WTC11 (cell line): ENCODE measurements around the gene PRKN. TPM values are rescaled to one million over a fixed set of nuclear protein-coding genes. Genes with fewer than 3 reads are reported as not detected.

ENCODE experiments used
- ATAC-seq: fragments of 200-7000 bp; cut with Tn5 transposase; 2 replicates; pipeline ENCODE4 v1.10.0; 2021; ENCODE audit warnings: mild to moderate bottlenecking, moderate library complexity
- CTCF ChIA-PET: fragments of 300-600 bp; sonication (Branson Sonifier 250); formaldehyde crosslinking; loops from one replicate; lab custom pipeline; 2021; ENCODE audit warnings: antibody characterized with exemption; lab: Charles Lee
- POLR2A ChIA-PET: fragments of 350-600 bp; sonication (Branson Sonifier 250); formaldehyde crosslinking; loops from one replicate; lab custom pipeline; 2021; ENCODE audit warnings: antibody characterized with exemption; lab: Charles Lee
- DNase-seq: peaks from one replicate; pipeline ENCODE4 v3.0.0; 2021; ENCODE audit warnings: low spot score
- H3K27ac Mint-ChIP-seq: 2 replicates; pipeline ENCODE4 v1.8.0; 2021; ENCODE audit warnings: mixed read lengths
- H3K27me3 Mint-ChIP-seq: 2 replicates; pipeline ENCODE4 v1.8.0; 2021; ENCODE audit warnings: low read depth, mild to moderate bottlenecking, moderate library complexity, mixed read lengths
- H3K36me3 Mint-ChIP-seq: 2 replicates; pipeline ENCODE4 v1.8.0; 2021; ENCODE audit warnings: mixed read lengths
- H3K4me1 Mint-ChIP-seq: 2 replicates; pipeline ENCODE4 v1.8.0; 2022; ENCODE audit warnings: mixed read lengths
- H3K4me3 Mint-ChIP-seq: 2 replicates; pipeline ENCODE4 v1.8.0; 2021; ENCODE audit warnings: mild to moderate bottlenecking, moderate library complexity, mixed read lengths
- H3K9me3 Mint-ChIP-seq: 2 replicates; pipeline ENCODE4 v1.8.0; 2021; ENCODE audit warnings: mixed read lengths
- AFF4 ChIP-seq: sonication (generic); formaldehyde crosslinking; IDR thresholded peaks from 2 replicates; pipeline ENCODE4 v1.8.1; 2023; ENCODE audit warnings: mild to moderate bottlenecking, missing genetic modification reagents, borderline replicate concordance
- CDX4 ChIP-seq: fragments of 250-450 bp; sonication (Bioruptor Pico); IDR thresholded peaks from 2 replicates; pipeline ENCODE4 v1.9.0; 2021; ENCODE audit warnings: moderate library complexity, mild to moderate bottlenecking, inconsistent platforms, borderline replicate concordance
- E2F1 ChIP-seq: sonication (generic); formaldehyde crosslinking; IDR thresholded peaks from 2 replicates; pipeline ENCODE4 v1.8.0; 2022; ENCODE audit warnings: mild to moderate bottlenecking, missing genetic modification reagents
- E2F5 ChIP-seq: sonication (generic); formaldehyde crosslinking; IDR thresholded peaks from 2 replicates; pipeline ENCODE4 v1.8.1; 2022; ENCODE audit warnings: mild to moderate bottlenecking, moderate library complexity, missing genetic modification reagents
- EMX1 ChIP-seq: fragments of 250-450 bp; sonication (Bioruptor Pico); IDR thresholded peaks from 2 replicates; pipeline ENCODE4 v1.8.0; 2021; ENCODE audit warnings: mild to moderate bottlenecking
- FOXJ3 ChIP-seq: sonication (generic); formaldehyde crosslinking; IDR thresholded peaks from 2 replicates; pipeline ENCODE4 v1.9.0; 2021; ENCODE audit warnings: missing genetic modification reagents, mild to moderate bottlenecking, borderline replicate concordance
- FOXP4 ChIP-seq: sonication (generic); formaldehyde crosslinking; IDR thresholded peaks from 2 replicates; pipeline ENCODE4 v1.8.0; 2022; ENCODE audit warnings: mild to moderate bottlenecking, missing genetic modification reagents
- GABPB1 ChIP-seq: sonication (generic); formaldehyde crosslinking; IDR thresholded peaks from 2 replicates; pipeline ENCODE4 v1.8.1; 2023; ENCODE audit warnings: mild to moderate bottlenecking, missing genetic modification reagents
- GTF2I ChIP-seq: fragments of 250-450 bp; sonication (Bioruptor Pico); conservative IDR thresholded peaks from 2 replicates; pipeline ENCODE4 v1.4.0; 2021; ENCODE audit warnings: mild to moderate bottlenecking
- HMGA2 ChIP-seq: fragments of 250-450 bp; sonication (Bioruptor Pico); IDR thresholded peaks from 2 replicates; pipeline ENCODE4 v1.4.0; 2021; ENCODE audit warnings: mild to moderate bottlenecking, moderate library complexity
- MYBL2 ChIP-seq: sonication (generic); formaldehyde crosslinking; IDR thresholded peaks from 2 replicates; pipeline ENCODE4 v1.8.1; 2023; ENCODE audit warnings: mild to moderate bottlenecking, moderate library complexity, missing genetic modification reagents
- NFATC4 ChIP-seq: fragments of 250-450 bp; sonication (Bioruptor Pico); IDR thresholded peaks from 2 replicates; pipeline ENCODE4 v1.9.0; 2021; ENCODE audit warnings: mild to moderate bottlenecking
- SMAD4 ChIP-seq: sonication (generic); formaldehyde crosslinking; IDR thresholded peaks from 2 replicates; pipeline ENCODE4 v1.8.0; 2022; ENCODE audit warnings: mild to moderate bottlenecking, missing genetic modification reagents
- USF2 ChIP-seq: sonication (generic); formaldehyde crosslinking; IDR thresholded peaks from 2 replicates; pipeline ENCODE4 v1.8.1; 2023; ENCODE audit warnings: mild to moderate bottlenecking, missing genetic modification reagents, moderate library complexity
- ZNF232 ChIP-seq: sonication (generic); formaldehyde crosslinking; IDR thresholded peaks from 2 replicates; pipeline ENCODE4 v1.8.0; 2022; ENCODE audit warnings: mild to moderate bottlenecking, missing genetic modification reagents
- ZNF425 ChIP-seq: fragments of 250-450 bp; sonication (Bioruptor Pico); conservative IDR thresholded peaks from 2 replicates; pipeline ENCODE4 v1.9.0; 2021; ENCODE audit warnings: mild to moderate bottlenecking
- ZNF532 ChIP-seq: fragments of 250-450 bp; sonication (Bioruptor Pico); IDR thresholded peaks from 2 replicates; pipeline ENCODE4 v1.9.0; 2021; ENCODE audit warnings: mild to moderate bottlenecking, borderline replicate concordance
- total RNA-seq: library from RNA; stranded (reverse); gene quantifications from 3 replicates; pipeline ENCODE4 v1.2.3, GENCODE V29; 2021

Gene PRKN
- total RNA-seq, 1 experiment from 2014 or later = 0.59 TPM

GRCh38 chr6:162234631-162235030 lies 492.9 kb downstream of the PRKN start:
- ATAC-seq (no peak), DNase-seq (no peak)
- TF ChIP-seq HMGA2 (CRISPR knock-in tag) = no peak
- TF ChIP-seq ZNF532 (CRISPR knock-in tag) = no peak
- TF ChIP-seq SMAD4 (CRISPR knock-in tag) = no peak
- no peak for TF ChIP-seq E2F5 (CRISPR knock-in tag)
- TF ChIP-seq ZNF425 (CRISPR knock-in tag) = no peak
- no peak for TF ChIP-seq GABPB1 (CRISPR knock-in tag)
- no peak for TF ChIP-seq MYBL2 (CRISPR knock-in tag)
- TF ChIP-seq GTF2I = no peak
- TF ChIP-seq USF2 = no peak
- TF ChIP-seq ZNF232 (CRISPR knock-in tag) = no peak
- no peak for TF ChIP-seq NFATC4 (CRISPR knock-in tag)
- TF ChIP-seq FOXJ3 (CRISPR knock-in tag) = no peak
- no peak for TF ChIP-seq AFF4 (CRISPR knock-in tag)
- TF ChIP-seq CDX4 = no peak
- TF ChIP-seq E2F1 = no peak
- TF ChIP-seq FOXP4 (CRISPR knock-in tag) = no peak
- TF ChIP-seq EMX1 (CRISPR knock-in tag) = no peak
- Mint-ChIP-seq H3K27me3 (no peaks in the 10 kb centered on the region), H3K36me3 (no peaks in the 10 kb centered on the region), H3K27ac (no peak overlapping the region), H3K4me3 (no peak overlapping the region), H3K4me1 (peaks cover 7% of the 10 kb centered on the region), H3K9me3 (peaks cover 5% of the 10 kb centered on the region; the same call in 1 of the 2 replicates)
- POLR2A ChIA-PET = no interaction called here
- CTCF ChIA-PET = no interaction called here
